Measurements from ENCODE around the gene EIF3K. TPM values are rescaled to one million over a fixed set of nuclear protein-coding genes. Genes with fewer than 3 reads are reported as not detected.

Gene EIF3K
- total RNA-seq, 1 donor from 2014 or later: 258 TPM

- Mint-ChIP-seq H3K27ac (ENCODE audit: unreplicated experiment) (peak overlapping the region; percentile 99), H3K4me3 (ENCODE audit: unreplicated experiment) (peak overlapping the region; percentile 98), H3K36me3 (ENCODE audit: unreplicated experiment) (peaks cover 4% of the 10 kb centered on the region), H3K27me3 (ENCODE audit: unreplicated experiment) (no peaks in the 10 kb centered on the region), H3K4me1 (ENCODE audit: unreplicated experiment) (peaks cover 78% of the 10 kb centered on the region), H3K9me3 (ENCODE audit: unreplicated experiment) (no peaks in the 10 kb centered on the region)
- no peak for TF ChIP-seq CTCF (IDR thresholded peaks at IDR 0.05)
- DNase-seq (ENCODE audit: extremely low spot score, unreplicated experiment): no peak
These were observed 32.1 kb downstream of the EIF3K start for GRCh38 chr19:38650911-38651584.

- peaks cover 8% of the 10 kb centered on the region for H3K36me3 Mint-ChIP-seq (ENCODE audit: unreplicated experiment)
- no peak for TF ChIP-seq CTCF (IDR thresholded peaks at IDR 0.05)
- no peaks in the 10 kb centered on the region for H3K9me3 Mint-ChIP-seq (ENCODE audit: unreplicated experiment)
- H3K27me3 Mint-ChIP-seq (ENCODE audit: unreplicated experiment): no peaks in the 10 kb centered on the region
- DNase-seq (ENCODE audit: extremely low spot score, unreplicated experiment): no peak
- H3K27ac Mint-ChIP-seq (ENCODE audit: unreplicated experiment): peak overlapping the region; percentile 99
- peak overlapping the region; percentile 35 for H3K4me3 Mint-ChIP-seq (ENCODE audit: unreplicated experiment)
- peaks cover 96% of the 10 kb centered on the region for H3K4me1 Mint-ChIP-seq (ENCODE audit: unreplicated experiment)
These were observed 34.1 kb downstream of the EIF3K start for GRCh38 chr19:38653028-38653571.

- Mint-ChIP-seq H3K4me1 (ENCODE audit: unreplicated experiment) (peaks cover 99% of the 10 kb centered on the region), H3K27me3 (ENCODE audit: unreplicated experiment) (no peaks in the 10 kb centered on the region), H3K4me3 (ENCODE audit: unreplicated experiment) (peak overlapping the region; percentile 33), H3K27ac (ENCODE audit: unreplicated experiment) (peak overlapping the region; percentile 99), H3K9me3 (ENCODE audit: unreplicated experiment) (no peaks in the 10 kb centered on the region), H3K36me3 (ENCODE audit: unreplicated experiment) (peaks cover 8% of the 10 kb centered on the region)
- no peak for TF ChIP-seq CTCF (IDR thresholded peaks at IDR 0.05)
- no peak for DNase-seq (ENCODE audit: extremely low spot score, unreplicated experiment)
These were observed 35.7 kb downstream of the EIF3K start for GRCh38 chr19:38654628-38655055.

- Mint-ChIP-seq H3K9me3 (ENCODE audit: unreplicated experiment) (no peaks in the 10 kb centered on the region), H3K36me3 (ENCODE audit: unreplicated experiment) (peaks cover 8% of the 10 kb centered on the region), H3K4me3 (ENCODE audit: unreplicated experiment) (peak overlapping the region; percentile 33), H3K27me3 (ENCODE audit: unreplicated experiment) (no peaks in the 10 kb centered on the region), H3K4me1 (ENCODE audit: unreplicated experiment) (peaks cover 99% of the 10 kb centered on the region), H3K27ac (ENCODE audit: unreplicated experiment) (peak overlapping the region; percentile 99)
- DNase-seq (ENCODE audit: extremely low spot score, unreplicated experiment): no peak
- no peak for TF ChIP-seq CTCF (IDR thresholded peaks at IDR 0.05)
These were observed 36.3 kb downstream of the EIF3K start for GRCh38 chr19:38655148-38655824.

Data from osteocyte (in vitro differentiated cells).